ENCODE data around the gene ELOVL5.

The ELOVL5 gene

DNA sequence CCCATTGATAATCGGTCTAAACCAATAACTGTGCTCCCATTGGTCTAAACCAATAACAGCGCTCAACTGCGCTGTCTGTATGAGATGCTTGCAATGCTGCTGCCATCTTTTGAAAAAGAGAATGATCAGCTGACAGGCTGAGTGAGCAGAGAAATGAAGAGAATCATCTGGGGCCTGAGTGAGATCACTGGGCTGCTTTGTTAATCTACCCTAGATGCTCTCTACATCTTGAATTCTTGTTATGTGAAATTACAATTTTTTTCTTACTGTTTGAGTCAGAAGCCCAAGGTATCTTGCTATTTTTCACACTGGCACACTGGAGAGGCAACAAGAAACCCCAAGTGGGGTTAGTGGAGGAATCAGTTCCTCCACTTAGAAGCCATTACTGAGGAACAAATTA lies 108.6 kb downstream of the ELOVL5 start:
- no peak for DNase-seq (ENCODE audit: low spot score)

DNA sequence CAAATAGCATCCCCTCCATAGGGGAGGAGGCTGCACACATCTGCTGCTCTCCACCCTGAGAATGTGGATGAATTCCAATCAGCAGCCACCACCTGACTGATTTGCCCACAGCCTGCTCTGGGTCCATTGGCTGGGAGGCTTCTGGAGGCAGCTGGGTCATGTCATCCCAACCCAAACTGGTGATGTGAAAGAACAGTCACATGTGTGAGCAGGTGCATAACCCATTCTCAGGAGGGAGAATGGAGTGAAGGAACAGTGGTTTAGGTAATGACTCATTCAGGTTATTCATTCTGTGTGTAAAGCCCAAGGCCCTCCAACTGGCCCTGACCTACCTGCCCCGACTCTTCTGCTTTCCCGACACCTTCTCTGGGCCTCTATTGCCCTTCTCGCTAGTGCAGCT lies 109.2 kb downstream of the ELOVL5 start:
- DNase-seq (ENCODE audit: low spot score), result no peak

DNA sequence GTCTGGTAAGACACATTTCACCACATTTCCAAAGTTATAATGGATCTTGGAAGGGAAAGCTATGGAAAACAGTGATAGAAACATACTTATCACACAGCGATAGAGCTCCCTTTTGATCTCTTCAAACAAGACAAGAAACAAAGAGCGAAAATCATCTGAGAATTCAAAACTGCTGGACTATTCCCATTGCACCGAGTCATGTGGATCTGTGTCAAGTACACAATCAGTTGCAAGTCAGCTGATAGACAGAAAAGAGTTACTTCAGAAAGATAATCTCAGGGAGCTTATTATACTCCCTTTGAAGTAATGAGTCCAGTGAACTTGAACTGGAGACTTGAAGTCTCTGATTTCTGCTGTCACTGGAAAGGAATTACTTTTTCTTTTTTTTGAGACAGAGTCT lies 110.4 kb downstream of the ELOVL5 start:
- DNase-seq (ENCODE audit: low spot score), result no peak

DNA sequence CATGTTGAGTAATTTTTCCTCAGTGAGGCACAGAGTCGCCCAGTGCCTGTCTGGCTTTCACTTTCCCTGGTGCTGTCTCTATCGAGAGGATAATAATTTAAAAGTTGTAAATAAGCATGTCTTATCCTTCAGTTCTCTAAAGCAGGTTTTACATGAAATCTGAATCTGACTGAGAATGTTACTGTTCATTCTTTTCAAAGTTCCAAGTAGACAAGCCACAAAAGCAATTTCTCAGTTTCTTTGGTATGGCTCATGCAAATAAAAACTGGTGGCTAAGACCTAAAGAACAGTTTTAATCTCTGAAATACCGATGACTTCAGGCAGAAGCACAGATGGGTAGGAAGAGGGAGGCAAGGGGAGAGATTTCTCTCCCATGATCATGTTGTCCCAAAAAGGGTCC lies 112.5 kb downstream of the ELOVL5 start:
- no peak for DNase-seq (ENCODE audit: low spot score)

DNA sequence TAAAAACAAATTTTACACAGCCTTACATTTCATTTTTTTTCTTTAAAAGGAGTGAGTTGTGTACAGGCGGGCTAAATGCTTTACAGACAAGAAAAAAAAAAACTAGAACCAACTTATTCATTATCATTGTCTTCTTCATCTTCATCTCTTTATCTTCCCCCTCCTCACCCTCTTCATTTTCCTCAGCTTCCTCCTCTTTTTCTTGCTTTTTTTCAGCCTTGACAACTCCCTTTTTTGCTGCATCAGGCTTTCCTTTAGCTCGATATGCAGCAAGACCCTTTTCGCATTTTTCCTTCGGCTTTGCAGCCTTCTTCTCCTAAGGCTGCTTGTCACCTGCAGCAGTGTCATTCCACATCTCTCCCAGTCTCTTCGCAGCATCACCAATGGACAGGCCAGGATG lies 113.2 kb downstream of the ELOVL5 start:
- DNase-seq (ENCODE audit: low spot score), result no peak

DNA sequence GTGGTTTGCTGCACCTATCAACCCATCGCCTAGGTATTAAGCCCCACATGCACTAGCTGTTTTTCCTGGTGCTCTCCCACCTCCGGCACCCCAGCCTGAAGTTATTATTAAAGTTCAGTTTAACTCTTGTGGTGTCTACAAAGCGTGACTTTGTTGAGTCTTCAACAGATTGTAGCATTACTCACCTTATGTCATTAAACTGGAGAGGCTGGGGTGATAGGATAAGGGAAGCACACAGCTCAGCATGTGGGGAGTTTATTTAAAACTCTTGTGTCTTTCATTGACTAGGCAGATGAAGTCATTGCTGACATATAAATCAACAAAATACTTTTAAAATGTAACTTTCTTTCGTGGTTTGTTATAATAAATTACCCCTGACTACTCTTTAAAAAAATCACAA lies 115.4 kb downstream of the ELOVL5 start:
- no peak for DNase-seq (ENCODE audit: low spot score)

DNA sequence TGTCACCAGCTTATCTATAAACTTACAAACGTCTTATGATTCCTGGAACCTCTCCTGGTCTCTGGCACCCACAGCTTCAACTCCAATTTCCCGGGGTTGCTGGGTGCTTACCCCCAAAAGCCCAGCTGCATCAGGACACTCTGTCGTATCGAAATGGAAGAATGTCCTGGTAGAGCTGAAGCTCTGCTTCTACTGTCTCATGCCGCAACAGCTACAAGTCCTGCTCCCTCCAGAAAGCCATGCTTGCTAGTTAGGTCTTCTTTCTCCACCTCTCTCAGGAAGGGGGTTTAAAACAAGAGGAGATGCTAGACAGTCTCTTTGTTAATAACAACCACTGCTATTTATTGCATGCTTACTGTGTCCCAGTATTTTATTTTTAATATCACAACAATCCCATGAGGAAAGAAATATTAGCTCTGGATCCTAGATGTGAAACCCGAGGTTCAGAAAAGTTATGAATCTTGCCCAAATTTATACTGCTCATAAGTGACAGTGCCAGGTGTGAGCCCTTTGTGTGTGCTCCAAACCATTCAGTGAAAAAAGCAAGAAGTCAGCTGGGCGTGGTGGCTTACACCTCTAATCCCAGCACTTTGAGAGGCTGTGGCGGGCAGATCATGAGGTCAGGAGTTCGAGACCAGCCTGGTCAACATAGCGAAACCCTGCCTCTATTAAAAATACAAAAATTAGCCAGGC lies 117.8 kb downstream of the ELOVL5 start:
- no peak for DNase-seq (ENCODE audit: low spot score)

DNA sequence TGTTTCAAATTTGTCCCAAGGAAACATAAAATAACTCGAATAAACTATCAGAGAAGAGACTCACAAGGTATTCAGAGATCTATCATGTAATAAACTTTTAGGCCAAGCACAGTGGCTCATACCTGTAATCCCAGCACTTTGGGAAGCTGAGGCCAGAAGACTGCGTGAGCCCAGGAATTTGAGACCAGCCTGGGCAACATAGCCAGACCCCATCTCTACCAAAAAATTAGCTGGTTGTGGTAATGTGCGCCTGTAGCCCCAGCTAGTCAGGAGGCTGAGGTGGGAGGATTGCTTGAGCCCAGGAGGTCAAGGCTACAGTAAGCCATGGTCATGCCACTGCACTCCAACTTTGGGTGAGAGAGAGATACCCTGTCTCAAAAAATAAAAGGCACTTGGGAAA lies 120.9 kb downstream of the ELOVL5 start:
- DNase-seq (ENCODE audit: low spot score), result no peak

DNA sequence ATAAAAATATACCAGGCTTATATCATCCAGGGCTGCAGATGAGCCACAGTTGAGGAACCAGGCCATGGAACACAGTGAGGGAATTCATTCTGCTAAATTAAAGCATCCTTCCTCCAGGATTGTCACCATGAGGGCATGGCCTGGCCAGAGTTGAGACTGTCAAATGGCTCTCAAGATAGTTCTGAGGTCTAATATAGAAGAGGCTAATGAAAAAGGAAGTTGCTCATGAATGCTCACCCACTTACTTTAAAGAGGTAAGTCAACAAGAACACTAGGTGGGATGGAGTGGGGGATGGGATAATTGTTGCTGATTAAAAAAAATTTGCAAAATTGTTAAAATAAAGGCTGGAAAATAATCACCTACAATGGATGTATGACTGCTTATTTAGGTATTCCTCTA lies 128.1 kb downstream of the ELOVL5 start:
- no peak for DNase-seq (ENCODE audit: low spot score)

Measured in LoVo (cell line).